Fibroblast of lung (primary cell): ENCODE measurements around the gene GPR68. TPM values are rescaled to one million over a fixed set of nuclear protein-coding genes. Genes with fewer than 3 reads are reported as not detected.
"Not testable (repeated sequence)": the region's sequence is repeated elsewhere in the genome, so short reads cannot be mapped to it uniquely, and the experiment has no call there.

ENCODE experiments used
- DNase-seq, 2 donors: peaks; one replicate each; pipeline versions ENCODE4 v3.0.0 to v3.0.0-alpha.2; 2010; ENCODE audit warnings: low read depth in 2 of 2
- H2AFZ ChIP-seq: 2 replicates; pipeline ENCODE4 v1.5.1; 2012; ENCODE audit warnings: low read length, control low read depth, inconsistent platforms
- H3K27ac ChIP-seq: 2 replicates; pipeline ENCODE4 v1.5.1; 2011; ENCODE audit warnings: low read length, control low read depth; ENCODE audit not compliant: insufficient read depth
- H3K27me3 ChIP-seq: 2 replicates; pipeline ENCODE4 v1.5.1; 2011; ENCODE audit warnings: mild to moderate bottlenecking, low read length; ENCODE audit not compliant: control insufficient read depth, insufficient read depth
- H3K36me3 ChIP-seq: 2 replicates; pipeline ENCODE4 v1.5.1; 2011; ENCODE audit warnings: low read length; ENCODE audit not compliant: control insufficient read depth, insufficient read depth
- H3K4me1 ChIP-seq: 2 replicates; pipeline ENCODE4 v1.5.1; 2011; ENCODE audit warnings: low read length; ENCODE audit not compliant: control insufficient read depth, insufficient read depth; ENCODE audit errors: extremely low read depth
- H3K4me2 ChIP-seq: 2 replicates; pipeline ENCODE4 v1.5.1; 2011; ENCODE audit warnings: low read length, control low read depth; ENCODE audit not compliant: insufficient read depth; ENCODE audit errors: extremely low read depth
- H3K4me3 ChIP-seq, 4 experiments: fragments of 200-600 bp in 1 of 4; sonication (generic) in 1 of 4; replicated peaks in 1 of 4; 2 replicates each; pipeline ENCODE4 v1.5.1; 2011 to 2016; ENCODE audit warnings: low read length in 4 of 4, low read depth in 3 of 4, mild to moderate bottlenecking in 3 of 4, control low read depth in 2 of 4, inconsistent platforms in 1 of 4, mixed read lengths in 1 of 4; ENCODE audit not compliant: insufficient read depth in 1 of 4; ENCODE audit errors: control extremely low read depth in 1 of 4
- H3K79me2 ChIP-seq: 2 replicates; pipeline ENCODE4 v1.5.1; 2012; ENCODE audit warnings: mild to moderate bottlenecking, low read length, inconsistent platforms; ENCODE audit not compliant: control insufficient read depth, insufficient read depth
- H3K9ac ChIP-seq: 2 replicates; pipeline ENCODE4 v1.5.1; 2011; ENCODE audit warnings: mild to moderate bottlenecking, low read length, control low read depth; ENCODE audit not compliant: insufficient read depth
- H3K9me3 ChIP-seq: 2 replicates; pipeline ENCODE4 v1.5.1; 2012; ENCODE audit warnings: low read depth, low read length; ENCODE audit not compliant: control insufficient read depth, insufficient read depth
- H4K20me1 ChIP-seq: 2 replicates; pipeline ENCODE4 v1.5.1; 2011; ENCODE audit warnings: low read length; ENCODE audit not compliant: control insufficient read depth, insufficient read depth; ENCODE audit errors: extremely low read depth
- EZH2 ChIP-seq: IDR thresholded peaks from 2 replicates; pipeline ENCODE4 v1.5.1; 2012; ENCODE audit warnings: low read length, control low read depth, mild to moderate bottlenecking; ENCODE audit errors: missing control alignments
- polyA plus RNA-seq, 2 donors: library from polyadenylated mRNA; depleted of rRNA in 1 of 2; stranded (reverse) in 1 of 2; unstranded in 1 of 2; fragments of >200 nt; gene quantifications; 2 replicates each; pipeline ENCODE4 v1.2.1, GENCODE V29; 2011 to 2012; ENCODE audit warnings: missing spikeins in 1 of 2
- total RNA-seq: library from RNA; depleted of rRNA; stranded (reverse); fragments of >200 nt; gene quantifications from 2 replicates; pipeline ENCODE4 v1.2.1, GENCODE V29; 2014
- TF ChIP-seq, protein P1 (sequence below), 2 donors: IDR thresholded peaks in 1 of 2; conservative IDR thresholded peaks in 1 of 2; 1 replicate in 1 of 2; 2 replicates in 1 of 2; pipeline ENCODE4 v1.5.1; 2011 to 2012; ENCODE audit warnings: low read length in 2 of 2, control low read depth in 1 of 2, inconsistent platforms in 1 of 2, low read depth in 1 of 2, mild to moderate bottlenecking in 1 of 2

The GPR68 gene
- total and polyA plus RNA-seq, 2 donors (not counting 1 experiment from before 2014, with no cell fraction given) = 0.37 to 0.66 TPM

- DNase-seq = no peak
- TF ChIP-seq, protein P1, sequence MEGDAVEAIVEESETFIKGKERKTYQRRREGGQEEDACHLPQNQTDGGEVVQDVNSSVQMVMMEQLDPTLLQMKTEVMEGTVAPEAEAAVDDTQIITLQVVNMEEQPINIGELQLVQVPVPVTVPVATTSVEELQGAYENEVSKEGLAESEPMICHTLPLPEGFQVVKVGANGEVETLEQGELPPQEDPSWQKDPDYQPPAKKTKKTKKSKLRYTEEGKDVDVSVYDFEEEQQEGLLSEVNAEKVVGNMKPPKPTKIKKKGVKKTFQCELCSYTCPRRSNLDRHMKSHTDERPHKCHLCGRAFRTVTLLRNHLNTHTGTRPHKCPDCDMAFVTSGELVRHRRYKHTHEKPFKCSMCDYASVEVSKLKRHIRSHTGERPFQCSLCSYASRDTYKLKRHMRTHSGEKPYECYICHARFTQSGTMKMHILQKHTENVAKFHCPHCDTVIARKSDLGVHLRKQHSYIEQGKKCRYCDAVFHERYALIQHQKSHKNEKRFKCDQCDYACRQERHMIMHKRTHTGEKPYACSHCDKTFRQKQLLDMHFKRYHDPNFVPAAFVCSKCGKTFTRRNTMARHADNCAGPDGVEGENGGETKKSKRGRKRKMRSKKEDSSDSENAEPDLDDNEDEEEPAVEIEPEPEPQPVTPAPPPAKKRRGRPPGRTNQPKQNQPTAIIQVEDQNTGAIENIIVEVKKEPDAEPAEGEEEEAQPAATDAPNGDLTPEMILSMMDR (conservative IDR thresholded peaks at IDR 0.05 in 1 of 2, IDR thresholded peaks at IDR 0.05 in 1 of 2; ENCODE audit: low read depth in 1 of 2, low read length in 2 of 2) = no peak
- no peak for TF ChIP-seq EZH2
- no peaks in the 10 kb centered on the region for H3K36me3 ChIP-seq
- H3K79me2 ChIP-seq = no peaks in the 10 kb centered on the region
- H3K9me3 ChIP-seq = no peaks in the 10 kb centered on the region
- no peak overlapping the region for H3K27ac ChIP-seq
- no peak overlapping the region for H3K4me2 ChIP-seq
- no peaks in the 10 kb centered on the region for H4K20me1 ChIP-seq
- no peak overlapping the region for H3K4me3 ChIP-seq
- no peaks in the 10 kb centered on the region for H3K27me3 ChIP-seq
- H3K9ac ChIP-seq = no peak overlapping the region
- no peak overlapping the region for H2AFZ ChIP-seq
- peaks cover 8% of the 10 kb centered on the region for H3K4me1 ChIP-seq
Measured at GRCh38 chr14:91246051-91246852, 1.7 kb upstream of the GPR68 start.

GRCh38 chr14:91245616-91246015 lies 1.1 kb upstream of the GPR68 start:
- H3K36me3 ChIP-seq, H3K4me1 ChIP-seq, H3K4me2 ChIP-seq: not testable (repeated sequence)

DNA sequence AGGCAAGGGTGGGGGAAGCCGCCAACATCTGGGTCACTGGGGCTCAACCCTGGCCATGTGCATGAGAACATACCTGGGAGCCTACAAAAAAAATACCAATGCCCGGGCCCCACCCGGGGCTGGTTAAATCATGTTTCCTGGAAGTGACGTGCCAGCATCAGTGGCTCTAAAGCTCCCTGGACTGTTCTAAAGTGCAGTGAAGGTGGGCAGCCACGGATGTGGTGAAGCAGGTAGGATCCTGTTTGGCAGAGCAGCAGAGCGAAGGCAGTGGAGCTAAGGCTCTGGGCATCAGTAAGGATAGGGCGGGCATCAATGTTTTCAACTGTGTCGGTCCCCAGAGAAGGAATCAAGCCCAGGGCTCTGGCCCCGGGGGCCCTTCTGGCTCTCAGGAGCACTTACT lies 525 bp upstream of the GPR68 start:
- Histone ChIP-seq H3K79me2 (no peaks in the 10 kb centered on the region), H3K27ac (no peak overlapping the region), H3K4me1 (peaks cover 7% of the 10 kb centered on the region), H3K9me3 (no peaks in the 10 kb centered on the region), H3K36me3 (no peaks in the 10 kb centered on the region), H3K9ac (no peak overlapping the region), H3K4me3 (no peak overlapping the region), H4K20me1 (no peaks in the 10 kb centered on the region), H3K27me3 (no peaks in the 10 kb centered on the region), H3K4me2 (no peak overlapping the region), H2AFZ (no peak overlapping the region)
- TF ChIP-seq EZH2 = no peak
- TF ChIP-seq, protein P1 (conservative IDR thresholded peaks at IDR 0.05 in 1 of 2, IDR thresholded peaks at IDR 0.05 in 1 of 2; ENCODE audit: low read depth in 1 of 2, low read length in 2 of 2) = no peak
- no peak for DNase-seq

More at GRCh38 chr14:91245616-91246015, 1.1 kb upstream of the GPR68 start:
- H3K9me3 ChIP-seq, H4K20me1 ChIP-seq, H3K9ac ChIP-seq, H3K4me3 ChIP-seq, H3K27ac ChIP-seq, H3K27me3 ChIP-seq, H2AFZ ChIP-seq, DNase-seq, H3K79me2 ChIP-seq: not testable (repeated sequence)
